CD14-positive monocyte (primary cell): Measurements from ENCODE around the gene KIDINS220. TPM values are rescaled to one million over a fixed set of nuclear protein-coding genes. Genes with fewer than 3 reads are reported as not detected.

Experiments used
- DNase-seq, 3 donors: peaks; one replicate each; pipeline ENCODE4 v3.0.0-alpha.2; 2011 to 2022
- H2AFZ ChIP-seq: 2 replicates; pipeline ENCODE4 v1.6.0; 2012; ENCODE audit warnings: mild to moderate bottlenecking, low read depth, low read length, inconsistent platforms; ENCODE audit not compliant: insufficient read depth, poor library complexity, severe bottlenecking
- H3K27ac ChIP-seq, 2 donors: 1 replicate in 1 of 2; 2 replicates in 1 of 2; pipeline ENCODE4 v1.5.1; 2012 to 2013; ENCODE audit warnings: low read length in 2 of 2, control low read depth in 1 of 2, inconsistent platforms in 1 of 2, low read depth in 1 of 2, mild to moderate bottlenecking in 1 of 2
- H3K27me3 ChIP-seq, 2 donors: one replicate each; pipeline versions ENCODE4 v1.6.0 to v1.6.1; 2011 to 2013; ENCODE audit warnings: low read length in 2 of 2; ENCODE audit not compliant: control insufficient read depth in 2 of 2, insufficient read depth in 2 of 2
- H3K36me3 ChIP-seq, 2 donors: replicated peaks in 1 of 2; 1 replicate in 1 of 2; 2 replicates in 1 of 2; pipeline versions ENCODE4 v1.5.1 to v1.6.1; 2012 to 2013; ENCODE audit warnings: low read length in 2 of 2, control low read depth in 1 of 2, inconsistent platforms in 1 of 2, mild to moderate bottlenecking in 1 of 2; ENCODE audit not compliant: insufficient read depth in 2 of 2, control insufficient read depth in 1 of 2
- H3K4me1 ChIP-seq, 2 donors: 1 replicate in 1 of 2; 2 replicates in 1 of 2; pipeline versions ENCODE4 v1.5.1 to v1.6.1; 2012 to 2013; ENCODE audit warnings: low read length in 2 of 2, control low read depth in 1 of 2, inconsistent platforms in 1 of 2, mild to moderate bottlenecking in 1 of 2, moderate library complexity in 1 of 2; ENCODE audit not compliant: insufficient read depth in 2 of 2, control insufficient read depth in 1 of 2
- H3K4me2 ChIP-seq: replicated peaks from 2 replicates; pipeline ENCODE3; 2012; ENCODE audit warnings: low read length, moderate library complexity, mild to moderate bottlenecking; ENCODE audit not compliant: poor library complexity, severe bottlenecking; ENCODE audit errors: extremely low read depth
- H3K4me3 ChIP-seq, 3 experiments: fragments of 200-600 bp in 1 of 3; sonication (generic) in 1 of 3; replicated peaks in 1 of 3; 1 replicate in 2 of 3; 2 replicates in 1 of 3; pipeline ENCODE4 v1.5.1; 2011 to 2013; ENCODE audit warnings: low read length in 3 of 3, mild to moderate bottlenecking in 3 of 3, control low read depth in 2 of 3, low read depth in 2 of 3, inconsistent platforms in 1 of 3, moderate library complexity in 1 of 3
- H3K79me2 ChIP-seq: 2 replicates; pipeline ENCODE4 v1.6.0; 2012; ENCODE audit warnings: mild to moderate bottlenecking, control low read depth, inconsistent platforms, low read length, moderate library complexity; ENCODE audit not compliant: insufficient read depth
- H3K9ac ChIP-seq: 2 replicates; pipeline ENCODE4 v1.6.0; 2017; ENCODE audit warnings: low read length, mild to moderate bottlenecking; ENCODE audit not compliant: insufficient read depth, poor library complexity, severe bottlenecking
- H3K9me3 ChIP-seq, 2 donors: replicated peaks in 1 of 2; 1 replicate in 1 of 2; 2 replicates in 1 of 2; pipeline versions ENCODE4 v1.5.1 to v1.6.1; 2012 to 2013; ENCODE audit warnings: low read length in 2 of 2, control low read depth in 1 of 2; ENCODE audit not compliant: control insufficient read depth in 1 of 2, insufficient read depth in 1 of 2
- H4K20me1 ChIP-seq: 2 replicates; pipeline ENCODE4 v1.6.0; 2012; ENCODE audit warnings: mild to moderate bottlenecking, low read length, control low read depth, moderate library complexity; ENCODE audit not compliant: insufficient read depth
- H3K27ac Mint-ChIP-seq, 7 donors: one replicate each; pipeline ENCODE4 v1.8.0; 2020; ENCODE audit warnings: mild to moderate bottlenecking in 7 of 7, mixed read lengths in 7 of 7, moderate library complexity in 6 of 7, inconsistent platforms in 2 of 7
- H3K27me3 Mint-ChIP-seq, 3 donors: one replicate each; pipeline ENCODE4 v1.8.0; 2021 to 2022; ENCODE audit warnings: low read depth in 3 of 3, mild to moderate bottlenecking in 3 of 3, mixed read lengths in 3 of 3, moderate library complexity in 3 of 3, inconsistent platforms in 1 of 3
- H3K36me3 Mint-ChIP-seq, 2 donors: one replicate each; pipeline ENCODE4 v1.8.0; 2020; ENCODE audit warnings: mixed read lengths in 2 of 2, inconsistent platforms in 1 of 2, mild to moderate bottlenecking in 1 of 2
- H3K4me1 Mint-ChIP-seq: one replicate; pipeline ENCODE4 v1.8.0; 2020; ENCODE audit warnings: mild to moderate bottlenecking, mixed read lengths
- H3K4me3 Mint-ChIP-seq, 2 donors: one replicate each; pipeline ENCODE4 v1.8.0; 2020; ENCODE audit warnings: mild to moderate bottlenecking in 2 of 2, mixed read lengths in 2 of 2, moderate library complexity in 1 of 2
- H3K9me3 Mint-ChIP-seq, 7 donors: one replicate each; pipeline ENCODE4 v1.8.0; 2020 to 2022; ENCODE audit warnings: mixed read lengths in 7 of 7, mild to moderate bottlenecking in 6 of 7, moderate library complexity in 6 of 7, inconsistent platforms in 2 of 7
- WGBS: methylation state at CpG from one replicate; pipeline ENCODE4 v1.1.5; 2013; ENCODE audit warnings: missing lambda C conversion rate; ENCODE audit not compliant: insufficient coverage; 5-methylcytosine and 5-hydroxymethylcytosine counted together
- intact Hi-C, 2 donors: fragments of 100-400 bp; cut with micrococcal nuclease; formaldehyde crosslinking; loops; one replicate each; pipeline versions ENCODE4 v1.15.0 to v1.15.1; 2023
- polyA plus RNA-seq, 3 donors: library from polyadenylated mRNA; depleted of rRNA in 1 of 3; unstranded in 2 of 3; stranded (reverse) in 1 of 3; fragments of 300-500 nt in 2 of 3; fragments of >200 nt in 1 of 3; fragmentation: Illumina TruSeq in 2 of 3; gene quantifications; 1 replicate in 2 of 3; 2 replicates in 1 of 3; pipeline ENCODE4 v1.2.3, GENCODE V29; 2012 to 2021
- TF ChIP-seq, protein P1 (sequence below): fragments of 200-600 bp; IDR thresholded peaks from one replicate; pipeline ENCODE4 v1.8.0; 2022; ENCODE audit warnings: antibody characterized with exemption, mild to moderate bottlenecking

The KIDINS220 gene
- polyA plus RNA-seq, 3 donors = 12.1 to 26.7 (median 26.3) TPM

DNA sequence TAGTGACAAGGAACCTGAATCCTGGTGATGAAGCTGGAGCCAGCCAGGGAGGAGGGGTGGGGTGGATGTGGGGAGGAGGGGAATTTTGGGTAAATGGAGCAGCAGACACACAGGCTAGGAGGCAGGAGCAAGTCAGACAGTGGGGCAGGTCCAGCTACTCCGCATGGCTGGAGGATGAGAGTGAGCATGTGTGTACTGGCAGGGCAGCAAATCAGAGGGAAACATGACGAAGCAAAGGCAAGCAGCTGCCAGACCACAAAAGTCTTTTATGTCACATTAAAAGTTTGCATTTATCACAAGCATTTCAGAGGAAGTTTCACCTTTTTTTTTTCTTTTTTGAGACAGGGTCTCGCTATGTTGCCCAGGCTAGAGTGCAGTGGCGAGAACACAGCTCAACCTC lies 11.9 kb upstream of the KIDINS220 start:
- Mint-ChIP-seq H3K36me3 (no peaks in the 10 kb centered on the region), H3K27ac (no peak overlapping the region), H3K4me1 (peaks cover 5% of the 10 kb centered on the region), H3K9me3 (no peaks in the 10 kb centered on the region), H3K4me3 (no peak overlapping the region), H3K27me3 (peaks cover 0 to 5% (median 2%) of the 10 kb centered on the region in 3 donors)
- TF ChIP-seq, protein P1, sequence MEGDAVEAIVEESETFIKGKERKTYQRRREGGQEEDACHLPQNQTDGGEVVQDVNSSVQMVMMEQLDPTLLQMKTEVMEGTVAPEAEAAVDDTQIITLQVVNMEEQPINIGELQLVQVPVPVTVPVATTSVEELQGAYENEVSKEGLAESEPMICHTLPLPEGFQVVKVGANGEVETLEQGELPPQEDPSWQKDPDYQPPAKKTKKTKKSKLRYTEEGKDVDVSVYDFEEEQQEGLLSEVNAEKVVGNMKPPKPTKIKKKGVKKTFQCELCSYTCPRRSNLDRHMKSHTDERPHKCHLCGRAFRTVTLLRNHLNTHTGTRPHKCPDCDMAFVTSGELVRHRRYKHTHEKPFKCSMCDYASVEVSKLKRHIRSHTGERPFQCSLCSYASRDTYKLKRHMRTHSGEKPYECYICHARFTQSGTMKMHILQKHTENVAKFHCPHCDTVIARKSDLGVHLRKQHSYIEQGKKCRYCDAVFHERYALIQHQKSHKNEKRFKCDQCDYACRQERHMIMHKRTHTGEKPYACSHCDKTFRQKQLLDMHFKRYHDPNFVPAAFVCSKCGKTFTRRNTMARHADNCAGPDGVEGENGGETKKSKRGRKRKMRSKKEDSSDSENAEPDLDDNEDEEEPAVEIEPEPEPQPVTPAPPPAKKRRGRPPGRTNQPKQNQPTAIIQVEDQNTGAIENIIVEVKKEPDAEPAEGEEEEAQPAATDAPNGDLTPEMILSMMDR = no peak
- no peak overlapping the region for H3K4me3 ChIP-seq
- WGBS = 8% methylated on average over 2 of the region's 4 CpGs
- H3K9me3 ChIP-seq = no peaks in the 10 kb centered on the region
- no peak overlapping the region for H3K4me2 ChIP-seq
- no peaks in the 10 kb centered on the region for H3K36me3 ChIP-seq
- no peak for DNase-seq
- no peaks in the 10 kb centered on the region for H4K20me1 ChIP-seq
- H3K9ac ChIP-seq = no peak overlapping the region
- H2AFZ ChIP-seq = no peak overlapping the region
- H3K27me3 ChIP-seq = no peaks in the 10 kb centered on the region
- H3K79me2 ChIP-seq = no peaks in the 10 kb centered on the region
- intact Hi-C loops = no loop called here
- no peaks in the 10 kb centered on the region for H3K4me1 ChIP-seq
- no peak overlapping the region for H3K27ac ChIP-seq

DNA sequence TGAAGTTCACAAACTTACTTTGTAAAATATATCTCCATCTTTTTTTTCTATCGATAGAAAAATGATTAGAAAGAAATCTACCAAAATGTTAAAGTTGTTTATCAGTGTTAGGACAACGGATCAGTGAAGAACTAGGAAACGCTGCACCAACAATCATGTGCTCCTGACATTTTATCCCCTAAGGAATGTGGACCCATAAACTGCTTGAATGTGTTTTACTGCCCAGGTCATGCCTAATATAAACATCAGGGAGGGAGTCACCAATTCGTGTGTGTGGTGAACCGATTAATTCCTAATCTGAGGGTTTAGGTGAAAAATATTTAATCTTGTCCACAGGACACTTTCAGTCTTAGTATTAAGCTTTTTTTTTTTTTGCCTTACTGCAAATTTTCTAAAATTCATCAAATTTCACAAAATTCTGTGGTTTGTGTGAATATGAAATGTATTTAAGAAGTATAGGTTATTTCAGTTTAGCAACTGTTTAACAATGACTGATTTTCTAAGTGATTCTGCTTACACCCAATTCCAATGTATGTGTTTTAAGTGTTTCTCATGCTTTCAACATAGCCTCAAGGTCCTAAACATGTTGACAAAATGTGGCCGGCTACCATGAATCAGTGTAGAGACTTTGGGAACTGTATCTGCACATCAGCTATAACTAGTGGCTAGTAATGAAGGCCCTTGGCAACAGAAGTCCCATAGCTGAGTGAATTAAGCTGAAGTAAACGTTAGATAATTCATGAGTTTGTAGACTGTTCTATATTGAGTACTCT lies 11.1 kb upstream of the KIDINS220 start:
- H3K4me3 ChIP-seq = no peak overlapping the region
- H4K20me1 ChIP-seq = no peaks in the 10 kb centered on the region
- no peaks in the 10 kb centered on the region for H3K27me3 ChIP-seq
- H3K4me1 Mint-ChIP-seq = peaks cover 5% of the 10 kb centered on the region
- intact Hi-C loops = no loop called here
- H2AFZ ChIP-seq = no peak overlapping the region
- no peaks in the 10 kb centered on the region for H3K36me3 ChIP-seq
- no peaks in the 10 kb centered on the region for H3K36me3 Mint-ChIP-seq
- H3K79me2 ChIP-seq = no peaks in the 10 kb centered on the region
- no peak overlapping the region for H3K4me3 Mint-ChIP-seq
- H3K9me3 ChIP-seq = no peaks in the 10 kb centered on the region
- WGBS = 100% methylated on average over 1 of the region's 7 CpGs
- TF ChIP-seq, protein P1 = no peak
- no peaks in the 10 kb centered on the region for H3K9me3 Mint-ChIP-seq
- H3K4me2 ChIP-seq = no peak overlapping the region
- no peak overlapping the region for H3K9ac ChIP-seq
- H3K27me3 Mint-ChIP-seq = peaks cover 0 to 5% (median 2%) of the 10 kb centered on the region in 3 donors
- no peak for DNase-seq
- H3K27ac Mint-ChIP-seq = no peak overlapping the region
- no peaks in the 10 kb centered on the region for H3K4me1 ChIP-seq
- H3K27ac ChIP-seq = no peak overlapping the region
